Measurements from ENCODE around the gene FRS2.

DNA sequence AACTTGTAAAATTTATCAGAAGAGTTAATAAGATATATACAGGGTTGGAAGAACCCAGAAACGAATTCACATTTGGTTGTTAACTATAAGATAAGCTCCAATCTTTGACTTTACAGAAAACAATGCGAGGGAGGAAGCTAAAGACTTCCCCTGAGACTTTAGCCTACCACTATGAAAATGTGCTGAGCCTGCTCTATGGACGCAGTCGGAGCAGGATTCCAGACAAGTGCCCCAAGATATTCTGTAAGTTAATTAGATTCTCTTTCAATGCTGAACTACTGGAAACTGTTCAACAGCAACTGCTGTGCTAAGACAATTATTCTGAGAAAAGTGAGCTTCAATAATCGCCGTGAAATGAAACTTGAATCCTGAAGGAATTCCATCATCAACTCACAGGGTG is 148.9 kb downstream of the FRS2 start:
- TF ChIP-seq POLR2A (IDR thresholded peaks at IDR 0.05) (no peak), POLR2AphosphoS5 (IDR thresholded peaks at IDR 0.05) (no peak), EP300 (IDR thresholded peaks at IDR 0.05) (no peak)
- TF ChIP-seq, protein P1, sequence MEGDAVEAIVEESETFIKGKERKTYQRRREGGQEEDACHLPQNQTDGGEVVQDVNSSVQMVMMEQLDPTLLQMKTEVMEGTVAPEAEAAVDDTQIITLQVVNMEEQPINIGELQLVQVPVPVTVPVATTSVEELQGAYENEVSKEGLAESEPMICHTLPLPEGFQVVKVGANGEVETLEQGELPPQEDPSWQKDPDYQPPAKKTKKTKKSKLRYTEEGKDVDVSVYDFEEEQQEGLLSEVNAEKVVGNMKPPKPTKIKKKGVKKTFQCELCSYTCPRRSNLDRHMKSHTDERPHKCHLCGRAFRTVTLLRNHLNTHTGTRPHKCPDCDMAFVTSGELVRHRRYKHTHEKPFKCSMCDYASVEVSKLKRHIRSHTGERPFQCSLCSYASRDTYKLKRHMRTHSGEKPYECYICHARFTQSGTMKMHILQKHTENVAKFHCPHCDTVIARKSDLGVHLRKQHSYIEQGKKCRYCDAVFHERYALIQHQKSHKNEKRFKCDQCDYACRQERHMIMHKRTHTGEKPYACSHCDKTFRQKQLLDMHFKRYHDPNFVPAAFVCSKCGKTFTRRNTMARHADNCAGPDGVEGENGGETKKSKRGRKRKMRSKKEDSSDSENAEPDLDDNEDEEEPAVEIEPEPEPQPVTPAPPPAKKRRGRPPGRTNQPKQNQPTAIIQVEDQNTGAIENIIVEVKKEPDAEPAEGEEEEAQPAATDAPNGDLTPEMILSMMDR (IDR thresholded peaks at IDR 0.05): no peak
